Activated B cell treated with CpG ODN at 0.5 μM for 24 hours (primary cell): Measurements from ENCODE around the gene ALG8. TPM values are rescaled to one million over a fixed set of nuclear protein-coding genes. Genes with fewer than 3 reads are reported as not detected.

ENCODE experiments used
- ATAC-seq: fragments of 200-7000 bp; cut with Tn5 transposase; one replicate; pipeline ENCODE4 v1.10.0; 2021; ENCODE audit warnings: low read depth, mild to moderate bottlenecking, moderate library complexity
- CTCF ChIA-PET: fragments of 350-600 bp; sonication (Branson Sonifier 250); formaldehyde crosslinking; loops from one replicate; lab custom pipeline; 2021; ENCODE audit warnings: antibody characterized with exemption; lab: Charles Lee
- POLR2A ChIA-PET: fragments of 350-600 bp; sonication (Branson Sonifier 250); formaldehyde crosslinking; loops from one replicate; lab custom pipeline; 2021; ENCODE audit warnings: antibody characterized with exemption; lab: Charles Lee
- DNase-seq: peaks from one replicate; pipeline ENCODE4 v3.0.0; 2022
- H3K27ac Mint-ChIP-seq: one replicate; pipeline ENCODE4 v1.8.0; 2020; ENCODE audit warnings: mixed read lengths
- H3K27me3 Mint-ChIP-seq: one replicate; pipeline ENCODE4 v1.8.0; 2021; ENCODE audit warnings: mixed read lengths
- H3K36me3 Mint-ChIP-seq: one replicate; pipeline ENCODE4 v1.8.0; 2021; ENCODE audit warnings: low read depth, mixed read lengths
- H3K4me1 Mint-ChIP-seq: one replicate; pipeline ENCODE4 v1.8.0; 2021; ENCODE audit warnings: mixed read lengths
- H3K4me3 Mint-ChIP-seq: one replicate; pipeline ENCODE4 v1.8.0; 2020; ENCODE audit warnings: mild to moderate bottlenecking, mixed read lengths
- H3K9me3 Mint-ChIP-seq: one replicate; pipeline ENCODE4 v1.8.0; 2020; ENCODE audit warnings: mixed read lengths
- intact Hi-C: fragments of 100-400 bp; cut with micrococcal nuclease; formaldehyde crosslinking; loops from one replicate; pipeline ENCODE4 v1.15.1; 2024
- total RNA-seq: library from RNA; stranded (reverse); gene quantifications from 2 replicates; pipeline ENCODE4 v1.2.3, GENCODE V29; 2022
- TF ChIP-seq, protein P1 (sequence below): fragments of 200-600 bp; IDR thresholded peaks from one replicate; pipeline ENCODE4 v1.8.0; 2022; ENCODE audit warnings: antibody characterized with exemption, mild to moderate bottlenecking

The ALG8 gene
- total RNA-seq, 1 donor from 2014 or later, result 46.0 TPM

DNA sequence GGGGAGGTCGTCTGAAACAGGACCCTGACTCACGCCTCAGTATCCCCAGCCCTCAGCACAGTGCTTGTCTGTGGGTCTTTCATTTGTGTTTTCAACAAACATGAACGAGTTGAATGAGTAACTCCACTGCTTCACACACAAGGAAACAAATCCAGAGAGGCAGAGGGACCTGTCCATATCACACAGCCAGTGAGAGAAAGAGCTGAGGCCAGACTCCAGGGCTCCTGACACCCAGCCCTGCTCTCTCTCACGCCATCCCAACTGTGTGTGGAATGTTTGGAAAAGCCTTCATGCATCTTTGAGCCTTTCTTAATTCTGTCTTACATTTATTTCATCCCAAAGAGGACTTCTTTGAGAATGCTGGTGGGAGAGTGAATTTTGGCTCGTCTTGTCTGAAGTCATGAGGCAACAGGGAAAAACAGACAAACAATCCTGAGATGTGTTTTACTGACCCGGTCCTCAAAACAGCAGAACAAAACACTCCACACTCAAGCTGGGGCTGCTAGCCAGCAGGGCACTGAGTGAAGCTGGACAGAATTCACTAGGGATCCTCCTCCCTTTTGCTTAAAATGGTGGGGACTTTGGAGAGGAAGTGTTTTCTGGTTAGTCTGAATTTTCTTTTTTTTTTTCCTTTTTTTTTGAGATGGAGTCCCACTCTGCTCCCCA lies 19.7 kb upstream of the ALG8 start:
- no peak overlapping the region for H3K27ac Mint-ChIP-seq

DNA sequence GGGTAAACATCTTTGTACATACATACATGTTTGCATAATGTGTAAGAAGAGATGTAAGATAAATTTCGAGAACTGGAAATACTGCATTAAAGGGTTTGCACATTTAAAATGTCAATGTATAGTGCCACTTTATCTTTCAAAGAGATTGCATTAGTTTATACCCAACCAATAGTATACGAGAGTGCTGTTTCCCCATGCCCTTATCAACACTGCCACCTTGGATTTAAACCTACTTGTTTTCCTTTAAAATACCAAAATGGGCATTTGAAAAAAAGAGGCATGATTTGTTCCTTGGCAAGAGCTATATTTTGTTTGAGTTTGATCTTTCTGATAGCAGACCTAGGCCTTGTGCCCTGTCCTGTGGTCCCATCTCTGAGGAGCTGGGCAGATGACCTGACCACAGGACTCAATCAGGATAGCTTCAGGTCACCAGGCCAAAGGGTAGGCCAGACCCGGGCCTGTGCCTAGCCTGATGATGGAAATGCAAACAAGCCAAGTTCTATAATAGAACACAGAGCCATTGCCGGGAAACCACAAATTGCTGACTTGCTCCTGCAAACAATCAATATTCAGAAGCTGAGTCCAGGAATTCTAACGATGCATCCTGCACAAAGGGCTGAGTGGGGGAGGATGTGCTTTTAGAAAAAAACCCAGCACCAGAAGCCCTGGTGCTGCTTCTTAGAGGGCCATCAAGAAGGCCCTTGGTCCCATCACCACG lies 16.9 kb upstream of the ALG8 start:
- intact Hi-C loops, result no loop called here
- Mint-ChIP-seq H3K4me1 (no peaks in the 10 kb centered on the region), H3K9me3 (no peaks in the 10 kb centered on the region), H3K36me3 (no peaks in the 10 kb centered on the region), H3K4me3 (no peak overlapping the region), H3K27ac (no peak overlapping the region), H3K27me3 (no peaks in the 10 kb centered on the region)
- ChIA-PET CTCF (no interaction called here), POLR2A (interaction anchor here (0.6 kb wide), 1 partner anchor 32 kb away, joined by 3 read pairs; the partner anchor contains the start of gene KCTD21)
- DNase-seq (no peak), ATAC-seq (no peak)
- TF ChIP-seq, protein P1, sequence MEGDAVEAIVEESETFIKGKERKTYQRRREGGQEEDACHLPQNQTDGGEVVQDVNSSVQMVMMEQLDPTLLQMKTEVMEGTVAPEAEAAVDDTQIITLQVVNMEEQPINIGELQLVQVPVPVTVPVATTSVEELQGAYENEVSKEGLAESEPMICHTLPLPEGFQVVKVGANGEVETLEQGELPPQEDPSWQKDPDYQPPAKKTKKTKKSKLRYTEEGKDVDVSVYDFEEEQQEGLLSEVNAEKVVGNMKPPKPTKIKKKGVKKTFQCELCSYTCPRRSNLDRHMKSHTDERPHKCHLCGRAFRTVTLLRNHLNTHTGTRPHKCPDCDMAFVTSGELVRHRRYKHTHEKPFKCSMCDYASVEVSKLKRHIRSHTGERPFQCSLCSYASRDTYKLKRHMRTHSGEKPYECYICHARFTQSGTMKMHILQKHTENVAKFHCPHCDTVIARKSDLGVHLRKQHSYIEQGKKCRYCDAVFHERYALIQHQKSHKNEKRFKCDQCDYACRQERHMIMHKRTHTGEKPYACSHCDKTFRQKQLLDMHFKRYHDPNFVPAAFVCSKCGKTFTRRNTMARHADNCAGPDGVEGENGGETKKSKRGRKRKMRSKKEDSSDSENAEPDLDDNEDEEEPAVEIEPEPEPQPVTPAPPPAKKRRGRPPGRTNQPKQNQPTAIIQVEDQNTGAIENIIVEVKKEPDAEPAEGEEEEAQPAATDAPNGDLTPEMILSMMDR, result no peak

More for the DNA sequence above, 19.7 kb upstream of the ALG8 start:
- H3K36me3 Mint-ChIP-seq, result no peaks in the 10 kb centered on the region
- CTCF ChIA-PET, result no interaction called here
- no peak overlapping the region for H3K4me3 Mint-ChIP-seq
- ATAC-seq (no peak), DNase-seq (no peak)
- no peaks in the 10 kb centered on the region for H3K27me3 Mint-ChIP-seq
- no peaks in the 10 kb centered on the region for H3K4me1 Mint-ChIP-seq
- no peaks in the 10 kb centered on the region for H3K9me3 Mint-ChIP-seq
- TF ChIP-seq, protein P1, result no peak
- POLR2A ChIA-PET, result no interaction called here
- intact Hi-C loops, result no loop called here

DNA sequence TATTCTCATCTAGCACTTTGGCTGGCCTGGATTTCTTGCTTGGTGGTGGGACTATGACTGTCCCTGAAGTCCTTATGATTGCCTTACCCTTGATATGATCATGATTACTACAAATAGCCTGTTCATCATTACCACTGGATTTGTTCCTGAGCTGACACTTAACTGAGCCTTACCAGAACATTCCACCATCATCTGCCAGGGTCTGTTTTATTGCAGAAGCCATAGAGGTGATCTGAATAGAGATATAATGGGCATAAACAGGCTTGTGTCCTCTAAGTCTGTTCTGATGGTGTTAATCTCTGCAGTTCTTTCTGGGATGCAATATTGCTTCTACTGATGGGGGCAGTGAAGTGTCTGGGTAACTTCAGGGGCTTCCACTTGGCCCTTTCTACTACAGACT lies 12.4 kb upstream of the ALG8 start:
- Mint-ChIP-seq H3K36me3 (peaks cover 2% of the 10 kb centered on the region), H3K9me3 (no peaks in the 10 kb centered on the region), H3K27ac (no peak overlapping the region), H3K27me3 (no peaks in the 10 kb centered on the region), H3K4me3 (no peak overlapping the region), H3K4me1 (no peaks in the 10 kb centered on the region)
- ATAC-seq (no peak), DNase-seq (no peak)
- intact Hi-C loops, result no loop called here
- CTCF ChIA-PET, result no interaction called here
- POLR2A ChIA-PET, result no interaction called here
- TF ChIP-seq, protein P1, result no peak

DNA sequence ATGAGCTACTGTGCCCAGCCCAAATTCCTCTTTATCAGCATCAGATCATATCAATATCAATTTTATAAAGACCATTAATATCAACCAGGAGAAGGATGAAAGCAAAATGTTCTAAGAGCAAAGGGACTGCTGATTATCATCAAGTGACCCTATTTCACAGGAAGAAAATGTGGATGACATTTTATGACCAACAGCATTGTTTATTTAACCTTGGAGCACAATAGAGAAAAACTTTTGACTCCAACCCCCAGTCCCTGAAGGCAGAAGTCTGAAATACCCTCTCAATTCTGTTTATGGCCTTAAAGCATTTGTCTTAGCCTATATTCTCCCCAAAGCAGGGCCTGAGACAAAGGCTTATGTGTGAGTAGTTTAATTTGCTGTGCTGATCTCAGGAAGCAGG lies 11.3 kb upstream of the ALG8 start:
- no peaks in the 10 kb centered on the region for H3K27me3 Mint-ChIP-seq
- no peaks in the 10 kb centered on the region for H3K9me3 Mint-ChIP-seq
- POLR2A ChIA-PET, result no interaction called here
- intact Hi-C loops, result no loop called here
- CTCF ChIA-PET, result no interaction called here
- DNase-seq, result no peak
- no peak overlapping the region for H3K4me3 Mint-ChIP-seq
- TF ChIP-seq, protein P1, result no peak
- no peak overlapping the region for H3K27ac Mint-ChIP-seq
- H3K4me1 Mint-ChIP-seq, result no peaks in the 10 kb centered on the region
- H3K36me3 Mint-ChIP-seq, result peaks cover 2% of the 10 kb centered on the region
- ATAC-seq, result no peak

DNA sequence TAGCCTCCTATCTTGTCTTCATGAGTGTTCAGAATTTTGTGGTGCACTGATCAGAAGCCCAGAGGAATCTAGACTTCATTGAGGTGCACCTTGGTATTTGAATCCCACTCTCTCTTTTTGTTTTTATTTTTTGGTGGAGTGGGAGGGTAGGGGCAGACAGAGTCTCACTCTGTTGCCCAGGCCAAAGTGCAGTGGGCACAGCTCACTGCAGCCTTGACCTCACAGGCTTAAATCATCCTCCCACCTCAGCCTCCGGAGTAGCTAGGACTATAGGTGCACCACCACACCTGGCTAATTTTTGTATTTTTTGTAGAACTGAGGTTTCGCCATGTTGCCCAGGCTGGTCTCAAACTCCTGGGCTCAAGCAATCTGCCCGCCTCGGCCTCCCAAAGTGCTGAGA lies 10.9 kb upstream of the ALG8 start:
- ChIA-PET POLR2A (no interaction called here), CTCF (interaction anchor here (1.8 kb wide), 1 partner anchor 414 kb away, joined by 7 read pairs; no protein-coding TSS in a partner anchor)
- Mint-ChIP-seq H3K9me3 (no peaks in the 10 kb centered on the region), H3K27me3 (no peaks in the 10 kb centered on the region), H3K36me3 (peaks cover 2% of the 10 kb centered on the region), H3K27ac (no peak overlapping the region), H3K4me3 (no peak overlapping the region), H3K4me1 (no peaks in the 10 kb centered on the region)
- no peak for ATAC-seq
- intact Hi-C loops, result no loop called here
- DNase-seq, result no peak
- TF ChIP-seq, protein P1, result no peak
